Peyer's patch (tissue), 4 donors: Measurements from ENCODE around the gene ADK. TPM values are rescaled to one million over a fixed set of nuclear protein-coding genes. Genes with fewer than 3 reads are reported as not detected.

Source experiments
- DNase-seq, 3 donors: peaks; one replicate each; pipeline ENCODE4 v3.0.0-alpha.2; 2017 to 2019
- H3K27ac ChIP-seq, 4 donors: fragments of 200-600 bp; sonication (generic); one replicate each; pipeline ENCODE4 v1.5.1; 2016 to 2019
- H3K27me3 ChIP-seq, 2 donors: fragments of 200-600 bp; sonication (generic); one replicate each; pipeline ENCODE4 v1.5.1; 2019
- H3K36me3 ChIP-seq, 3 donors: fragments of 200-600 bp; sonication (generic); one replicate each; pipeline ENCODE4 v1.5.1; 2016 to 2019
- H3K4me1 ChIP-seq, 4 donors: fragments of 200-600 bp; sonication (generic); one replicate each; pipeline ENCODE4 v1.5.1; 2016 to 2019
- H3K4me3 ChIP-seq, 4 donors: fragments of 200-600 bp; sonication (generic); 1 replicate in 3 of 4; 2 replicates in 1 of 4; pipeline ENCODE4 v1.5.1; 2016 to 2019; ENCODE audit warnings: mild to moderate bottlenecking in 1 of 4
- H3K9me3 ChIP-seq, 4 donors: fragments of 200-600 bp; sonication (generic); one replicate each; pipeline ENCODE4 v1.5.1; 2016 to 2019; ENCODE audit warnings: mild to moderate bottlenecking in 1 of 4
- POLR2A ChIP-seq, 2 donors: fragments of 450-650 bp; IDR thresholded peaks; one replicate each; pipeline ENCODE4 v1.5.1; 2017; ENCODE audit warnings: antibody characterized with exemption in 2 of 2, mild to moderate bottlenecking in 2 of 2, moderate library complexity in 2 of 2
- total RNA-seq, 4 donors: library from RNA; depleted of rRNA; stranded (reverse); fragments of >200 nt; gene quantifications; one replicate each; pipeline ENCODE4 v1.1.0, GENCODE V29; 2016
- TF ChIP-seq, protein P1 (sequence below), 6 experiments: fragments of 450-650 bp in 4 of 6; fragments of 200-600 bp in 2 of 6; sonication (generic) in 1 of 6; IDR thresholded peaks; one replicate each; pipeline ENCODE4 v1.5.1; 2017 to 2019; ENCODE audit warnings: antibody characterized with exemption in 6 of 6, mild to moderate bottlenecking in 3 of 6, moderate library complexity in 1 of 6

The ADK gene
- total RNA-seq, 4 donors from 2014 or later, result 7.4 to 50.3 (median 14.3) TPM

- no peaks in the 10 kb centered on the region for H3K36me3 ChIP-seq
- no peak overlapping the region for H3K27ac ChIP-seq
- TF ChIP-seq POLR2A (IDR thresholded peaks at IDR 0.05), result no peak
- TF ChIP-seq, protein P1, sequence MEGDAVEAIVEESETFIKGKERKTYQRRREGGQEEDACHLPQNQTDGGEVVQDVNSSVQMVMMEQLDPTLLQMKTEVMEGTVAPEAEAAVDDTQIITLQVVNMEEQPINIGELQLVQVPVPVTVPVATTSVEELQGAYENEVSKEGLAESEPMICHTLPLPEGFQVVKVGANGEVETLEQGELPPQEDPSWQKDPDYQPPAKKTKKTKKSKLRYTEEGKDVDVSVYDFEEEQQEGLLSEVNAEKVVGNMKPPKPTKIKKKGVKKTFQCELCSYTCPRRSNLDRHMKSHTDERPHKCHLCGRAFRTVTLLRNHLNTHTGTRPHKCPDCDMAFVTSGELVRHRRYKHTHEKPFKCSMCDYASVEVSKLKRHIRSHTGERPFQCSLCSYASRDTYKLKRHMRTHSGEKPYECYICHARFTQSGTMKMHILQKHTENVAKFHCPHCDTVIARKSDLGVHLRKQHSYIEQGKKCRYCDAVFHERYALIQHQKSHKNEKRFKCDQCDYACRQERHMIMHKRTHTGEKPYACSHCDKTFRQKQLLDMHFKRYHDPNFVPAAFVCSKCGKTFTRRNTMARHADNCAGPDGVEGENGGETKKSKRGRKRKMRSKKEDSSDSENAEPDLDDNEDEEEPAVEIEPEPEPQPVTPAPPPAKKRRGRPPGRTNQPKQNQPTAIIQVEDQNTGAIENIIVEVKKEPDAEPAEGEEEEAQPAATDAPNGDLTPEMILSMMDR (IDR thresholded peaks at IDR 0.05), result no peak
- H3K4me3 ChIP-seq, result no peak overlapping the region
- no peaks in the 10 kb centered on the region for H3K9me3 ChIP-seq
- DNase-seq, result no peak
- H3K4me1 ChIP-seq, result no peaks in the 10 kb centered on the region
- no peaks in the 10 kb centered on the region for H3K27me3 ChIP-seq
Observed at GRCh38 chr10:74500026-74500704, 349.1 kb downstream of the ADK start.

DNA sequence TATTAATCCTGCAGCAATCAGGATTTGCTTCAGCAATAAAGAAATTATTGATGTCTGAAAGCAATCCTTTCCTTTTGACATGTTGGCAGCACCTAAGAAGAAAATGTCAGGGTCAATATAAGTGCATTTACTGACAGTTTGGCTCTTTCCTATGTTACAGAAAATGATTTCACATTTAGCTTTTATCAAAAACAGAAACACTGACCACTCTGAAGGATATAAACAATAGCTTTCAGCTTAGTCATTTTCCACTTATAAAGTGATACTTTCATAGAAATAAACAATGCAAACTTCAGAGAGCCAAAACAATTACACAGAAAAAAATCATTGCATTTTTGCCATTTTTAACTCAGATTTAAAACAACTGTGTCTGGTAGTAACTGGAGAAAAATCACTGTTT is 349.8 kb downstream of the ADK start:
- Histone ChIP-seq H3K27me3 (no peaks in the 10 kb centered on the region), H3K4me3 (no peak overlapping the region), H3K4me1 (no peaks in the 10 kb centered on the region), H3K27ac (no peak overlapping the region), H3K36me3 (no peaks in the 10 kb centered on the region), H3K9me3 (no peaks in the 10 kb centered on the region)
- DNase-seq, result no peak
- TF ChIP-seq POLR2A (IDR thresholded peaks at IDR 0.05), result no peak
- TF ChIP-seq, protein P1 (IDR thresholded peaks at IDR 0.05), result no peak

GRCh38 chr10:74502963-74503608 is 352.1 kb downstream of the ADK start:
- Histone ChIP-seq H3K36me3 (no peaks in the 10 kb centered on the region), H3K27me3 (no peaks in the 10 kb centered on the region), H3K9me3 (no peaks in the 10 kb centered on the region), H3K4me1 (no peaks in the 10 kb centered on the region), H3K4me3 (no peak overlapping the region), H3K27ac (no peak overlapping the region)
- TF ChIP-seq, protein P1 (IDR thresholded peaks at IDR 0.05), result no peak
- TF ChIP-seq POLR2A (IDR thresholded peaks at IDR 0.05), result no peak
- DNase-seq, result no peak

- H3K4me3 ChIP-seq, result no peak overlapping the region
- DNase-seq, result no peak
- TF ChIP-seq, protein P1 (IDR thresholded peaks at IDR 0.05), result no peak
- TF ChIP-seq POLR2A (IDR thresholded peaks at IDR 0.05), result no peak
- H3K27ac ChIP-seq, result no peak overlapping the region
- no peaks in the 10 kb centered on the region for H3K27me3 ChIP-seq
- H3K4me1 ChIP-seq, result no peaks in the 10 kb centered on the region
- peaks cover 0 to 6% (median 0%) of the 10 kb centered on the region in 4 donors for H3K9me3 ChIP-seq
- no peaks in the 10 kb centered on the region for H3K36me3 ChIP-seq
Observed at GRCh38 chr10:74507951-74508350, 356.9 kb downstream of the ADK start.

GRCh38 chr10:74510594-74510993 is 359.6 kb downstream of the ADK start:
- Histone ChIP-seq H3K4me1 (no peaks in the 10 kb centered on the region), H3K4me3 (no peak overlapping the region), H3K27me3 (no peaks in the 10 kb centered on the region), H3K9me3 (peaks cover 0 to 17% (median 0%) of the 10 kb centered on the region in 4 donors), H3K36me3 (no peaks in the 10 kb centered on the region), H3K27ac (no peak overlapping the region)
- no peak for TF ChIP-seq POLR2A (IDR thresholded peaks at IDR 0.05)
- TF ChIP-seq, protein P1 (IDR thresholded peaks at IDR 0.05), result no peak
- DNase-seq, result no peak
